Spinal cord (tissue), 10 donors: ENCODE data around the gene UGT2A1. TPM values are rescaled to one million over a fixed set of nuclear protein-coding genes. Genes with fewer than 3 reads are reported as not detected.
"Not testable (repeated sequence)": the region's sequence is repeated elsewhere in the genome, so short reads cannot be mapped to it uniquely, and the experiment has no call there.

Experiments
- DNase-seq, 6 donors: peaks; one replicate each; pipeline versions ENCODE4 v3.0.0 to v3.0.0-alpha.2; 2013 to 2015; ENCODE audit warnings: low spot score in 6 of 6, low read depth in 4 of 6
- H3K27ac ChIP-seq: one replicate; pipeline ENCODE4 v1.5.1; 2013; ENCODE audit warnings: low read depth, low read length, control low read depth
- H3K27me3 ChIP-seq: one replicate; pipeline ENCODE4 v1.6.1; 2013; ENCODE audit warnings: low read length; ENCODE audit not compliant: control insufficient read depth, insufficient read depth
- H3K36me3 ChIP-seq: one replicate; pipeline ENCODE4 v1.6.1; 2013; ENCODE audit warnings: low read length; ENCODE audit not compliant: control insufficient read depth, insufficient read depth
- H3K4me1 ChIP-seq: one replicate; pipeline ENCODE4 v1.6.1; 2013; ENCODE audit warnings: low read length; ENCODE audit not compliant: control insufficient read depth, insufficient read depth
- H3K4me3 ChIP-seq: one replicate; pipeline ENCODE4 v1.5.1; 2013; ENCODE audit warnings: low read depth, low read length, control low read depth
- H3K9me3 ChIP-seq: one replicate; pipeline ENCODE4 v1.6.1; 2013; ENCODE audit warnings: low read length; ENCODE audit not compliant: control insufficient read depth, insufficient read depth
- WGBS: methylation state at CpG from one replicate; pipeline ENCODE4 v1.1.5; 2013; ENCODE audit warnings: missing lambda C conversion rate; ENCODE audit not compliant: insufficient coverage; 5-methylcytosine and 5-hydroxymethylcytosine counted together
- long read RNA-seq, 4 donors: transcript quantifications; one replicate each; lab custom pipeline, GENCODE V29; 2026
- polyA plus RNA-seq, 2 donors: library from polyadenylated mRNA; unstranded; fragments of 120-200 nt; gene quantifications; one replicate each; pipeline ENCODE4 v1.2.1, GENCODE V29; 2013; ENCODE audit not compliant: insufficient read length in 2 of 2
- total RNA-seq, 2 donors: library from RNA; depleted of rRNA in 1 of 2; stranded (reverse); fragments of 120-200 nt in 1 of 2; fragments of >200 nt in 1 of 2; gene quantifications; one replicate each; pipeline versions ENCODE4 v1.2.3 to v1.2.4, GENCODE V29; 2013 to 2014
- donor health status: healthy.

UGT2A1 gene
- under 1 TPM in 1 of 2 donors, not detected in 1; 0.94 TPM for total RNA-seq
- polyA plus RNA-seq = under 1 TPM in 1 of 2 donors, not detected in 1; 0.47 TPM
- long read RNA-seq, donor 1 = 0 reads
- long read RNA-seq, donor 2 = 0 reads
- long read RNA-seq, donor 3 = 0 reads
- long read RNA-seq, donor 4 = 0 reads

- WGBS = no CpG with 5 or more reads among the region's 1 CpG
- Histone ChIP-seq H3K4me3 (no peak within 1 kb of the TSS), H3K27me3 (no peaks in the 10 kb centered on the region), H3K9me3 (no peaks in the 10 kb centered on the region), H3K4me1 (no peaks in the 10 kb centered on the region), H3K36me3 (no peaks in the 10 kb centered on the region), H3K27ac (no peak within 1 kb of the TSS)
- no peak for DNase-seq
Measured at GRCh38 chr4:69653147-69653546, at the start of gene UGT2A1. Gene UGT2A1, minus strand, starts transcription at chr4:69653247. Its CDS starts 5,603 bp downstream, at chr4:69647644.

DNA sequence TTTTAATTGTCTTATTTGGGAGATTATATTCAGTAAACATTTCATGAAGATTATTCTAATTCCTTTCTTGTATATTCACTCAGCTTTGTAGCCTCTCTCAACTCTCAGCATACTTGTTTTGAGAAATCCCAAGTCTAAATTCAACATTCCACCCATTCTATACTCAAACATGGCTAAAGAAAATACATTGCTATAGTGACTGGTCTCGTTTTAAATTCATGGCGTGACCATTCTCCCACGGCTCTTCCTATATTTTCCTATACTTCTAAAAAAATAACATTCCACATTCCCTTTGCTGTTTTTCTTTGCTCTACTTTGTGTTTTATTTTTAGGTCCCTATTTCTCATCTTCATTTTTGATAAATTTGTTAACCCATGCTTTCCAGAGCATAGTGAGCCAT, 49.2 kb upstream of the UGT2A1 start:
- DNase-seq = no peak
- 100% methylated on average over 3 of the region's 3 CpGs for WGBS
- no peaks in the 10 kb centered on the region for H3K4me1 ChIP-seq
- no peak overlapping the region for H3K27ac ChIP-seq
- no peaks in the 10 kb centered on the region for H3K36me3 ChIP-seq
- no peak overlapping the region for H3K4me3 ChIP-seq
- H3K9me3 ChIP-seq = no peaks in the 10 kb centered on the region
- no peaks in the 10 kb centered on the region for H3K27me3 ChIP-seq

DNA sequence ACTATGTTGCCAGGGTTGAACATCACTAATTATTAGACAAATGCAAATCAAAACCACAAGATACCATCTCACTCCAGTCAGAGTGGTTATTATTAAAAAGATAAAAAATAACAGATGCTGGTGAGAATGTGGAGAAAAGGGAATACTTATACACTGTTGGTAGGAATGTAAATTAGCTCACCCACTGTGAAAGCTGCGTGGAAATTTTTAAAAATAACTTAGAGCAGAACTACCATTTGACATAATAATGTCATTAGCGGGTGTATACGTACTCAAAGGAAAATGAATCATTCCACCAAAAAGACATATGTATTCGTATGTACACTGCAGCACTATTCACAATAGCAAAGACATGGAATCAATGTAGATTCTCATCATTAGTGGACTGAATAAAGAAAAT, 48.6 kb upstream of the UGT2A1 start:
- H3K27me3 ChIP-seq = no peaks in the 10 kb centered on the region
- H3K27ac ChIP-seq = no peak overlapping the region

DNA sequence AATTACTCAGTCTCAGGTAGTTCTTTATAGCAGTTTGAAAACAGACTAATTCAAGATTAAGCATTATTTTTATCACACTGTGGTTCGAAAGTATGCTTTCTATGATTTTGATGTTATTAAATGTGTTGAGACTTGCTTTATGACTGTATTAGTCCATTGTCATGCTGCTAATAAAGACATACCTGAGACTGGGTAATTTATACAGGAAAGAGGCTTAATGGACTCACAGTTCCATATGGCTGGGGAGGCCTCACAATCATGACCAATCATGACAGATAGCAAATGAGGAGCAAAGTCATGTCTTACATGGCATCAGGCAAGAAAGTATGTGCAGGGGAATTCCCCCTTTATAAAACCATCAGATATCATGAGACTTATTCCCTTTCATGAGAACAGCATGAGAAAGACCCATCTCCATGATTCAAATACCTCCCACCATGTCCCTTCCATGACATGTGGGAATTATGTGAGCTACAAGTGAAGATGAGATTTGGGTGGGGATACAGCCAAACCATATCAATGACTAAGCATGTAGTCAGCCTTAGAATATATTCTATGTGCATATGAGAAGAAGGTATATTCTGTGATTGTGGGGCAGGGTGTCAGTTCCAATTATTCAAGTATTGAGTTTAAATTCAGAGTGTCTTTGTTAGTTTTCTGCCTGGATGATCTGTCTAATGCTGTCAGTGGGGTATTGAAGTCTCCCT, 44.6 kb upstream of the UGT2A1 start:
- no peak for DNase-seq
- no peak overlapping the region for H3K27ac ChIP-seq
- no peaks in the 10 kb centered on the region for H3K36me3 ChIP-seq
- no CpG with 5 or more reads among the region's 1 CpG for WGBS
- no peaks in the 10 kb centered on the region for H3K27me3 ChIP-seq
- no peaks in the 10 kb centered on the region for H3K4me1 ChIP-seq
- H3K4me3 ChIP-seq = no peak overlapping the region
- H3K9me3 ChIP-seq = peaks cover 1% of the 10 kb centered on the region

More for the DNA sequence above, 48.6 kb upstream of the UGT2A1 start:
- WGBS = no CpG with 5 or more reads among the region's 4 CpGs
- DNase-seq = peak in 1 of 6 donors; percentile 8
- H3K36me3 ChIP-seq = no peaks in the 10 kb centered on the region
- no peak overlapping the region for H3K4me3 ChIP-seq
- no peaks in the 10 kb centered on the region for H3K4me1 ChIP-seq
- no peaks in the 10 kb centered on the region for H3K9me3 ChIP-seq

- WGBS = no CpG with 5 or more reads among the region's 1 CpG
- Histone ChIP-seq H3K36me3 (no peaks in the 10 kb centered on the region), H3K4me1 (no peaks in the 10 kb centered on the region), H3K9me3 (peaks cover 1% of the 10 kb centered on the region), H3K27me3 (no peaks in the 10 kb centered on the region), H3K27ac (no peak overlapping the region), H3K4me3 (no peak overlapping the region)
- peak; percentile 11 to 86 (median 23) for DNase-seq
Measured at GRCh38 chr4:69689599-69689998, 36.6 kb upstream of the UGT2A1 start.

GRCh38 chr4:69684804-69685203, 31.8 kb upstream of the UGT2A1 start:
- H3K4me1 ChIP-seq = no peaks in the 10 kb centered on the region
- no CpG with 5 or more reads among the region's 4 CpGs for WGBS
- no peak overlapping the region for H3K27ac ChIP-seq
- no peak for DNase-seq
- no peaks in the 10 kb centered on the region for H3K36me3 ChIP-seq
- H3K27me3 ChIP-seq = no peaks in the 10 kb centered on the region
- H3K4me3 ChIP-seq = no peak overlapping the region
- H3K9me3 ChIP-seq = no peaks in the 10 kb centered on the region

DNA sequence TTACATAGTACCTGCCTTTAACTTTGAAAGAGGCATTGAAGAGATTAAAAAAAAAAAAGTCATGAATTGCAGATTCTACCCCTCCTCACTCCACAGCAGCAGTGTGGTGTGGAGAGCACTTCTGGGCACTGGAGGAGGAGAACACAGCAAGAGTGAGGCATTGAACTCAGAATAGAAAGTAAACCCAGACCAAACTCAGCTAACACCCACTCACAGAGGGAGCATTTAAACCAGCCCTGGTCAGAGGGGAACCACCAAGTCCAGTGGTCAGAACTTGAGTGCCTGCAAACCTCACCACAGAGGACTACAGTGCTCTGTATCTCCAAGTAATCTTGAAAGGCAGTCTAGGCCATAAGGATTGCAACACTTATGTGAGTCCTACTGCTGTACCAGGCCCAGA, 15.6 kb upstream of the UGT2A1 start:
- Histone ChIP-seq H3K4me1 (no peaks in the 10 kb centered on the region), H3K36me3 (no peaks in the 10 kb centered on the region), H3K4me3 (no peak overlapping the region), H3K27me3 (no peaks in the 10 kb centered on the region), H3K27ac (no peak overlapping the region), H3K9me3 (no peaks in the 10 kb centered on the region)
- DNase-seq = no peak

DNA sequence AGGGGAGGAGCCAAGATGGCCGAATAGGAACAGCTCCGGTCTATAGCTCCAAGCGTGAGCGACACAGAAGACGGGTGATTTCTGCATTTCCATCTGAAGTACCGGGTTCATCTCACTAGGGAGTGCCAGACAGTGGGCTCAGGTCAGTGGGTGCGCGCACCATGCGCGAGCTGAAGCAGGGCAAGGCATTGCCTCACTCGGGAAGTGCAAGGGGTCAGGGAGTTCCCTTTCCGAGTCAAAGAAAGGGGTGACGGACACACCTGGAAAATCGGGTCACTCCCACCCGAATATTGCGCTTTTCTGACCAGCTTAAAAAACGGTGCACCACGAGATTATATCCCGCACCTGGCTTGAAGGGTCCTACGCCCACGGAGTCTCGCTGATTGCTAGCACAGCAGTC, 11.0 kb upstream of the UGT2A1 start:
- not testable (repeated sequence) for DNase-seq, H3K36me3 ChIP-seq, H3K9me3 ChIP-seq, H3K4me1 ChIP-seq, H3K4me3 ChIP-seq, H3K27ac ChIP-seq, H3K27me3 ChIP-seq
- 94% methylated on average over 14 of the region's 22 CpGs for WGBS

DNA sequence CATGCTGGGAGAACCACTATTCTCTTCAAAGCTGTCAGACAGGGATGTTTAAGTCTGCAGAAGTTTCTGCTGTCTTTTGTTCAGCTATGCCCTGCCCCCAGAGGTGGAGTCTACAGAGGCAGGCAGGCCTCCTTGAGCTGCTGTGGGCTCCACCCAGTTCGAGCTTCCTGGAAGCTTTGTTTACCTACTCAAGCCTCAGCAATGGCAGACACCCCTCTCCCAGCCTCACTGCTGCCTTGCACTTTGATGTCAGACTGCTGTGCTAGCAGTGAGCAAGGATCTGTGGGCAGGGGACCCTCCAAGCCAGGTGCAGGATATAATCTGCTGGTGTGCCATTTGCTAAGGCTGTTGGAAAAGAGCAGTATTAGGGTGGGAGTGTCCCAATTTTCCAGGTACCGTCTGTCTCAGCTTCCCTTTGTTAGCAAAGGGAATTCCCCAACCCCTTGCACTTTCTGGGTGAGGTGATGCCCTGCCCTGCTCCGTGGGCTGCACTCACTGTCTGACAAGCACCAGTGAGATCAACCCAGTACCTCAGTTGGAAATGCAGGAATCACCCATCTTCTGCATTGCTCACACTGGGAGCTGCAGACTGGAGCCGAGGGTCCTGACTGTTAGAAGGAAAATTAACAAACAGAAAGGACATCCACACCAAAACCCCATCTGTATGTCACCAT, 8.2 kb upstream of the UGT2A1 start:
- not testable (repeated sequence) for H3K36me3 ChIP-seq, H3K9me3 ChIP-seq, H3K4me1 ChIP-seq, H3K27ac ChIP-seq, H3K4me3 ChIP-seq, H3K27me3 ChIP-seq, DNase-seq
- WGBS = 75% methylated on average over 3 of the region's 4 CpGs

DNA sequence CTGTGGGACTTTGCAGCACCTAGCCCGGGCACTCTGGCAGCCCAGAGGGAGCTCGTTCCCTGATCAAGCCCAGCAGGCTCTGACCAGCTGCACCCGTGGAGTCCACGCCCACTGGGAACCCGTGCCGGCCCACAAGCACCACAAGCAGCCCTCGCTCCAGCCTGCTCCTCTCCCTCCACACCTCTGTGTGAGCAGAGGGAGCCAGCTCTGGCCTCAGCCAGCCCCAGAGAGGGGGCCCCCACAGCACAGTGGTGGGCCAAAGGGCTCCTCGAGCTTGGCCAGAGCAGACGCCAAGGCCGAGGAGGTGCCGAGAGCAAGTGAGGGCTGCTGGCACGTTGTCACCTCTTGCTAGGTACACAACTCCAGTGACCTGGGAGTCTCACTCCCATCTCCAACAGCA, 5.1 kb upstream of the UGT2A1 start:
- no peaks in the 10 kb centered on the region for H3K36me3 ChIP-seq
- DNase-seq = no peak
- H3K27me3 ChIP-seq = no peaks in the 10 kb centered on the region
- no peak overlapping the region for H3K27ac ChIP-seq
- H3K9me3 ChIP-seq = no peaks in the 10 kb centered on the region
- WGBS = 93% methylated on average over 12 of the region's 12 CpGs
- no peaks in the 10 kb centered on the region for H3K4me1 ChIP-seq
- no peak overlapping the region for H3K4me3 ChIP-seq
